NCI-H2029 (cell line): Measurements from ENCODE around the gene TMEM131L.
"Not testable (repeated sequence)": the region's sequence is repeated elsewhere in the genome, so short reads cannot be mapped to it uniquely, and the experiment has no call there.

Source experiments
- DNase-seq: peaks from one replicate; lab custom pipeline; 2025; lab: John Stamatoyannopoulos, UW

The TMEM131L gene

GRCh38 chr4:153499005-153499404, 32.8 kb downstream of the TMEM131L start:
- no peak for DNase-seq

GRCh38 chr4:153501578-153501977, 35.4 kb downstream of the TMEM131L start:
- no peak for DNase-seq

GRCh38 chr4:153502584-153502983, 36.4 kb downstream of the TMEM131L start:
- no peak for DNase-seq

GRCh38 chr4:153506341-153507309, 40.5 kb downstream of the TMEM131L start:
- DNase-seq, result no peak

GRCh38 chr4:153507310-153508073, 41.3 kb downstream of the TMEM131L start:
- no peak for DNase-seq

- DNase-seq, result not testable (repeated sequence)
Measured at GRCh38 chr4:153509212-153509611, 43.1 kb downstream of the TMEM131L start.

GRCh38 chr4:153509724-153510123, 43.6 kb downstream of the TMEM131L start:
- no peak for DNase-seq

GRCh38 chr4:153510252-153511001, 44.3 kb downstream of the TMEM131L start:
- DNase-seq, result no peak

GRCh38 chr4:153511104-153511503, 44.9 kb downstream of the TMEM131L start:
- no peak for DNase-seq

- DNase-seq, result no peak
Measured at GRCh38 chr4:153512162-153512852, 46.1 kb downstream of the TMEM131L start.

- DNase-seq, result no peak
Measured at GRCh38 chr4:153512952-153513500, 46.9 kb downstream of the TMEM131L start.

- no peak for DNase-seq
Measured at GRCh38 chr4:153513596-153513995, 47.4 kb downstream of the TMEM131L start.

GRCh38 chr4:153514001-153514526, 47.9 kb downstream of the TMEM131L start:
- DNase-seq, result no peak

GRCh38 chr4:153514688-153515426, 48.7 kb downstream of the TMEM131L start:
- DNase-seq, result no peak

- DNase-seq, result no peak
Measured at GRCh38 chr4:153517159-153517558, 51.0 kb downstream of the TMEM131L start.

- DNase-seq, result no peak
Measured at GRCh38 chr4:153518001-153518400, 51.8 kb downstream of the TMEM131L start.

- DNase-seq, result no peak
Measured at GRCh38 chr4:153518637-153519389, 52.7 kb downstream of the TMEM131L start.

GRCh38 chr4:153519687-153520086, 53.5 kb downstream of the TMEM131L start:
- no peak for DNase-seq

GRCh38 chr4:153520227-153520626, 54.1 kb downstream of the TMEM131L start:
- DNase-seq, result no peak
